B cell (primary cell): ENCODE measurements around the gene GPR18. TPM values are rescaled to one million over a fixed set of nuclear protein-coding genes. Genes with fewer than 3 reads are reported as not detected.

Experiments used
- ATAC-seq: fragments of 200-7000 bp; cut with Tn5 transposase; one replicate; pipeline ENCODE4 v1.10.0; 2021; ENCODE audit warnings: low read depth, mild to moderate bottlenecking, moderate number of reproducible peaks, moderate library complexity
- CTCF ChIA-PET: fragments of 350-600 bp; sonication (Branson Sonifier 250); formaldehyde crosslinking; loops from one replicate; lab custom pipeline; 2021; ENCODE audit warnings: antibody characterized with exemption, inconsistent platforms; lab: Charles Lee
- POLR2A ChIA-PET: fragments of 350-600 bp; sonication (Branson Sonifier 250); formaldehyde crosslinking; loops from one replicate; lab custom pipeline; 2021; ENCODE audit warnings: antibody characterized with exemption; lab: Charles Lee
- DNase-seq: peaks from one replicate; pipeline ENCODE4 v3.0.0; 2013
- H2AFZ ChIP-seq: 2 replicates; pipeline ENCODE4 v1.6.1; 2012; ENCODE audit warnings: mild to moderate bottlenecking, low read depth, low read length; ENCODE audit not compliant: insufficient read depth, poor library complexity, severe bottlenecking
- H3K27ac ChIP-seq, 2 donors: 1 replicate in 1 of 2; 2 replicates in 1 of 2; pipeline ENCODE4 v1.5.1; 2012 to 2013; ENCODE audit warnings: low read length in 2 of 2, mild to moderate bottlenecking in 2 of 2, moderate library complexity in 1 of 2
- H3K27me3 ChIP-seq, 4 experiments: fragments of 200-600 bp in 1 of 4; sonication (generic) in 1 of 4; replicated peaks in 1 of 4; 1 replicate in 2 of 4; 2 replicates in 2 of 4; pipeline versions ENCODE4 v1.6.1 to v1.7.0; 2013 to 2016; ENCODE audit warnings: low read length in 3 of 4, mild to moderate bottlenecking in 2 of 4, mixed read lengths in 1 of 4, moderate library complexity in 1 of 4; ENCODE audit not compliant: insufficient read depth in 4 of 4, control insufficient read depth in 3 of 4; ENCODE audit errors: control extremely low read depth in 1 of 4
- H3K36me3 ChIP-seq, 2 experiments: replicated peaks in 1 of 2; 1 replicate in 1 of 2; 2 replicates in 1 of 2; pipeline versions ENCODE4 v1.6.1 to v1.7.1; 2013; ENCODE audit warnings: low read length in 1 of 2; ENCODE audit not compliant: insufficient read depth in 2 of 2, control insufficient read depth in 1 of 2; ENCODE audit errors: control extremely low read depth in 1 of 2, extremely low read depth in 1 of 2
- H3K4me1 ChIP-seq, 2 donors: fragments of 200-600 bp in 1 of 2; sonication (generic) in 1 of 2; 1 replicate in 1 of 2; 2 replicates in 1 of 2; pipeline versions ENCODE4 v1.5.1 to v1.6.1; 2013 to 2017; ENCODE audit warnings: low read length in 2 of 2; ENCODE audit not compliant: control insufficient read depth in 2 of 2, insufficient read depth in 2 of 2
- H3K4me2 ChIP-seq: replicated peaks from 2 replicates; pipeline ENCODE3; 2012; ENCODE audit warnings: mild to moderate bottlenecking, low read depth, low read length; ENCODE audit not compliant: poor library complexity, severe bottlenecking
- H3K4me3 ChIP-seq, 5 experiments: fragments of 200-600 bp in 1 of 5; sonication (generic) in 1 of 5; 1 replicate in 3 of 5; 2 replicates in 2 of 5; pipeline versions ENCODE4 v1.5.1 to v1.7.0; 2011 to 2016; ENCODE audit warnings: low read length in 4 of 5, mild to moderate bottlenecking in 4 of 5, low read depth in 2 of 5, control low read depth in 1 of 5, moderate library complexity in 1 of 5; ENCODE audit not compliant: insufficient read depth in 1 of 5; ENCODE audit errors: control extremely low read depth in 1 of 5, extremely low read depth in 1 of 5
- H3K79me2 ChIP-seq: fragments of 200-600 bp; sonication (generic); one replicate; pipeline ENCODE4 v1.6.0; 2016; ENCODE audit warnings: low read length; ENCODE audit not compliant: control insufficient read depth, insufficient read depth
- H3K9ac ChIP-seq: fragments of 200-600 bp; sonication (generic); 2 replicates; pipeline ENCODE4 v1.6.1; 2017; ENCODE audit warnings: mild to moderate bottlenecking, low read length, moderate library complexity
- H3K9me3 ChIP-seq, 3 donors: one replicate each; pipeline versions ENCODE4 v1.6.1 to v1.7.1; 2013; ENCODE audit warnings: low read length in 2 of 3; ENCODE audit not compliant: control insufficient read depth in 2 of 3, insufficient read depth in 1 of 3; ENCODE audit errors: control extremely low read depth in 1 of 3
- H4K20me1 ChIP-seq: 2 replicates; pipeline ENCODE4 v1.6.0; 2012; ENCODE audit warnings: mild to moderate bottlenecking, low read length; ENCODE audit not compliant: insufficient read depth, control insufficient read depth, poor library complexity, severe bottlenecking
- H3K27ac Mint-ChIP-seq: one replicate; pipeline ENCODE4 v1.8.0; 2021; ENCODE audit warnings: mixed read lengths
- H3K27me3 Mint-ChIP-seq: one replicate; pipeline ENCODE4 v1.8.0; 2021; ENCODE audit warnings: mixed read lengths
- H3K4me1 Mint-ChIP-seq: one replicate; pipeline ENCODE4 v1.8.0; 2021; ENCODE audit warnings: mixed read lengths
- H3K4me3 Mint-ChIP-seq: one replicate; pipeline ENCODE4 v1.8.0; 2021; ENCODE audit warnings: mixed read lengths
- H3K9me3 Mint-ChIP-seq: one replicate; pipeline ENCODE4 v1.8.0; 2022; ENCODE audit warnings: mixed read lengths; ENCODE audit not compliant: insufficient read depth
- EZH2 ChIP-seq: IDR thresholded peaks from 2 replicates; pipeline ENCODE4 v1.6.1; 2012; ENCODE audit warnings: borderline replicate concordance, low read depth, mild to moderate bottlenecking, moderate library complexity, low read length; ENCODE audit not compliant: insufficient read depth, poor library complexity, severe bottlenecking
- WGBS: methylation state at CpG from one replicate; pipeline ENCODE4 v1.1.5; 2013; ENCODE audit warnings: missing lambda C conversion rate; ENCODE audit not compliant: insufficient coverage; 5-methylcytosine and 5-hydroxymethylcytosine counted together
- intact Hi-C: fragments of 100-400 bp; cut with micrococcal nuclease; formaldehyde crosslinking; loops from one replicate; pipeline ENCODE4 v1.10.0; 2022
- polyA plus RNA-seq: library from polyadenylated mRNA; depleted of rRNA; stranded (reverse); fragments of >200 nt; gene quantifications from 2 replicates; pipeline ENCODE4 v1.2.3, GENCODE V29; 2012
- total RNA-seq, 2 donors: library from RNA; stranded (reverse); fragments of 120-200 nt in 1 of 2; gene quantifications; 1 replicate in 1 of 2; 2 replicates in 1 of 2; pipeline versions ENCODE4 v1.2.3 to v1.2.4, GENCODE V29; 2013 to 2022
- TF ChIP-seq, protein P1 (sequence below): fragments of 200-600 bp; IDR thresholded peaks from one replicate; pipeline ENCODE4 v1.8.0; 2022; ENCODE audit warnings: antibody characterized with exemption, mild to moderate bottlenecking

GPR18 gene
- total and polyA plus RNA-seq, 2 donors (not counting 1 experiment from before 2014, with no cell fraction given), result 19.1 to 54.8 TPM

DNA sequence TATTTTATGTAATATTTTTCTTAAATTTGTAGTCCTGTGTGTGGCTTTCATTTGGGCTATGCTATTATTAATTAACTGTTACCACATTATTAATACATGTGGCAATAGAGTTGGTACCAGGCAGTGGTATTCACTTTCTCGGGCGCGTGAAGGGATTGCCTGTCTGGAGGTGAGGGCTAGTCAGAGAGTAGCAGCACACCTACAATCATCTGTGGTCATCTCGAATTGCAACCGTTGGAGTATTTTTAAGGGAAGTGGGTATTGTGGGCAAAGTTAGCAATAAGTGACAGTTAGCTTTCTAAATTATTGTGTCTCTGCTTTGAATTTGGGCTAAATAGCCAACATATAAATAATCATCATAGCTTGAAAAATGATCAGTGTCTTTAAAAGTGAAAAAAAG is 20.0 kb upstream of the GPR18 start:
- Mint-ChIP-seq H3K27ac (peak overlapping the region; percentile 7), H3K4me3 (no peak overlapping the region), H3K4me1 (peaks cover 85% of the 10 kb centered on the region), H3K27me3 (no peaks in the 10 kb centered on the region), H3K9me3 (no peaks in the 10 kb centered on the region)
- WGBS, result no CpG with 5 or more reads among the region's 5 CpGs
- no peak for TF ChIP-seq EZH2
- Histone ChIP-seq H3K79me2 (peaks cover 76% of the 10 kb centered on the region), H3K27ac (no peak overlapping the region), H3K4me3 (no peak overlapping the region), H3K4me2 (peak overlapping the region; percentile 34), H3K9me3 (no peaks in the 10 kb centered on the region), H3K36me3 (peaks cover 0 to 24% of the 10 kb centered on the region in 2 experiments), H2AFZ (no peak overlapping the region), H4K20me1 (no peaks in the 10 kb centered on the region), H3K9ac (no peak overlapping the region), H3K4me1 (peaks cover 78 to 81% of the 10 kb centered on the region in 2 donors), H3K27me3 (no peaks in the 10 kb centered on the region)
- ATAC-seq (no peak), DNase-seq (no peak)
- POLR2A ChIA-PET, result no interaction called here
- CTCF ChIA-PET, result interaction anchor here (1.0 to 17.1 kb wide), 5 partner anchors 10 to 159 kb away, joined by 3 to 477 read pairs (median 5); no protein-coding TSS in a partner anchor
- intact Hi-C loops, result no loop called here

DNA sequence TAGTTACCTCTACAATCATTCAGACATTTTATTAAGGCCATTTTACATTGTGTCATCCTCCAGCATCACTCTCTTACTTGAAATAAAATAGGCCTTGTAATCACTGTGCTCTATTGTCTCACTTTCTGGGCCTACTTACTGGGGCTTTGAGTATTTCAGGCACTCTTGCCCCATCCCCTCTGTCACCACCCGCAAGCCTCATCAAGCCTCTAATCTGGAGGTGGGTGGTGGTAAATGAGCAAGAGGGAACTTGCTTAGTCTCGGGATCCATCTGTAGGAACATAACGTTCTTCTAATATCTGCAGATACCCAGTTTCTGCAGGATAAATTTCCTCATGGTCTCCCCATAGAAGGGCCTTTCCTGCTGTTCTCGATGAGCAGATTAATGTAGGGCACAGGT is 19.4 kb upstream of the GPR18 start:
- Histone ChIP-seq H3K9ac (no peak overlapping the region), H3K4me1 (peaks cover 73 to 78% of the 10 kb centered on the region in 2 donors), H3K4me2 (no peak overlapping the region), H3K36me3 (peaks cover 0 to 24% of the 10 kb centered on the region in 2 experiments), H3K27me3 (no peaks in the 10 kb centered on the region), H3K4me3 (no peak overlapping the region), H4K20me1 (no peaks in the 10 kb centered on the region), H3K9me3 (peaks cover 0 to 2% (median under 1%) of the 10 kb centered on the region in 3 donors), H2AFZ (no peak overlapping the region), H3K27ac (no peak overlapping the region), H3K79me2 (peaks cover 81% of the 10 kb centered on the region)
- ATAC-seq, result no peak
- POLR2A ChIA-PET, result no interaction called here
- 90% methylated on average over 2 of the region's 4 CpGs for WGBS
- no peaks in the 10 kb centered on the region for H3K27me3 Mint-ChIP-seq
- peaks cover 83% of the 10 kb centered on the region for H3K4me1 Mint-ChIP-seq
- peak overlapping the region; percentile 50 for H3K27ac Mint-ChIP-seq
- intact Hi-C loops, result no loop called here
- no peak for DNase-seq
- H3K9me3 Mint-ChIP-seq, result no peaks in the 10 kb centered on the region
- no peak overlapping the region for H3K4me3 Mint-ChIP-seq
- TF ChIP-seq EZH2, result no peak
- TF ChIP-seq, protein P1, sequence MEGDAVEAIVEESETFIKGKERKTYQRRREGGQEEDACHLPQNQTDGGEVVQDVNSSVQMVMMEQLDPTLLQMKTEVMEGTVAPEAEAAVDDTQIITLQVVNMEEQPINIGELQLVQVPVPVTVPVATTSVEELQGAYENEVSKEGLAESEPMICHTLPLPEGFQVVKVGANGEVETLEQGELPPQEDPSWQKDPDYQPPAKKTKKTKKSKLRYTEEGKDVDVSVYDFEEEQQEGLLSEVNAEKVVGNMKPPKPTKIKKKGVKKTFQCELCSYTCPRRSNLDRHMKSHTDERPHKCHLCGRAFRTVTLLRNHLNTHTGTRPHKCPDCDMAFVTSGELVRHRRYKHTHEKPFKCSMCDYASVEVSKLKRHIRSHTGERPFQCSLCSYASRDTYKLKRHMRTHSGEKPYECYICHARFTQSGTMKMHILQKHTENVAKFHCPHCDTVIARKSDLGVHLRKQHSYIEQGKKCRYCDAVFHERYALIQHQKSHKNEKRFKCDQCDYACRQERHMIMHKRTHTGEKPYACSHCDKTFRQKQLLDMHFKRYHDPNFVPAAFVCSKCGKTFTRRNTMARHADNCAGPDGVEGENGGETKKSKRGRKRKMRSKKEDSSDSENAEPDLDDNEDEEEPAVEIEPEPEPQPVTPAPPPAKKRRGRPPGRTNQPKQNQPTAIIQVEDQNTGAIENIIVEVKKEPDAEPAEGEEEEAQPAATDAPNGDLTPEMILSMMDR, result no peak
- CTCF ChIA-PET, result interaction anchor here (1.0 to 17.1 kb wide), 4 partner anchors 10 to 159 kb away, joined by 3 to 477 read pairs (median 84); no protein-coding TSS in a partner anchor
